ENCODE measurements around the gene FANCG. TPM values are rescaled to one million over a fixed set of nuclear protein-coding genes. Genes with fewer than 3 reads are reported as not detected.

Gene FANCG
- 100 to 1,000 TPM; 109 to 118 TPM for total RNA-seq

DNA sequence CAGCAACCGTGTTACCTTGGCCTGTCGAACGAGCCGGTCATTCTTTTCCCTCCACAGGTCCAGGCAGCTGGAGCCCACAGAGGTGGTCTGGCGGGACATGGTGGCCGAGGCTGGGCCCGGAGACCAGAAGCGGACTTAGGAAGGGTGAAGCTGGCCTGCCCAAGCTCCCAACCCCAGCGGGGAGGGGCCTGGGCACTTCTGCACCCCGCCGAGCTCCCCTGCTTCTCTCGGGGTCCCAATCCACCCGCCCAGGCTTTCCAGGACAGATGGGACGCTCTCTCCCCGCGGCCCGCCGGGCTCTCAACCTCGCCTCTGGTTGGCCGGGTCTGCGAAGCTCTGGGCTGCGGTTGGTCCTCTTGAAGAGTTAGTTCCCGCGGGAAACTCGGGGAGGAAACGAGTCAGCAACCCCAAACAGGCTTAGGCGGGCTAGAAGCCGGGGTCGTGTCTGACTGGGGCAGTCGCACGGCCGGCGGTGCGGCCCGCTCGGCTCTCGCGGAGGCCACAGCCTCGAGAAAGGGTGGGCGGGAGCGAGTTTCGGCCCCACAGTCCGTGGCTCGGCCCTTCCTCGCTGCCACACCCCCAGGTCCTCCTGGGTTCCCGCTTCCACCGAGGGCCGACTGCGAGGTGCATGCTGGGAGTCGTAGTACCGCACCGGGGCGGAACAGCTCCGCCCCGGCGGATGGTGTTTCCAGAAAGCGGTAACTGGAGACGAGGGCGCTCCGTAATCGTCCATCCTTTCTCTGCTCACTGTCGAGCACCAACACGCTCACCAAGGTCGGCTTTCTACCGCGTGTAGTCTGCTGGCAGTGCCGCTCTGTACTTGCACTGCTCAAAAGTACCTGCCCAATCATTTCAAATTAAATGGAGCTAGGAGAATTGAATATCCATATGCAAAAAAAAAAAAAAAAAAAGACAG lies at the start of gene FANCG:
Gene FANCG, minus strand, starts transcription at position 517 of the 916 bp plus-strand sequence. Its CDS starts 418 bp downstream, at position 99.
- peak; percentile 92 for DNase-seq
- intact Hi-C loops (cut with micrococcal nuclease): loop anchor here (1.0 to 10.0 kb wide), 6 partner anchors 7 to 755 kb away; partner anchors contain the start of genes DNAJB5, KIF24, NUDT2 and PIGO
- H3K36me3 Mint-ChIP-seq (ENCODE audit: low read depth): peaks cover 25% of the 10 kb centered on the region
- peaks cover 19% of the 10 kb centered on the region for H3K4me1 Mint-ChIP-seq (ENCODE audit: low read depth)
- H3K4me3 Mint-ChIP-seq: peak within 1 kb of the TSS; percentile 94
- CTCF ChIA-PET: interaction anchor here (0.6 to 4.2 kb wide), 11 partner anchors 8 to 180 kb away, joined by 3 to 37 read pairs (median 5); partner anchors contain the start of genes ATOSB and PIGO
- no peaks in the 10 kb centered on the region for H3K27me3 Mint-ChIP-seq (ENCODE audit: low read depth)
- H3K27ac Mint-ChIP-seq: peak within 1 kb of the TSS; percentile 98
- no peaks in the 10 kb centered on the region for H3K9me3 Mint-ChIP-seq

DNA sequence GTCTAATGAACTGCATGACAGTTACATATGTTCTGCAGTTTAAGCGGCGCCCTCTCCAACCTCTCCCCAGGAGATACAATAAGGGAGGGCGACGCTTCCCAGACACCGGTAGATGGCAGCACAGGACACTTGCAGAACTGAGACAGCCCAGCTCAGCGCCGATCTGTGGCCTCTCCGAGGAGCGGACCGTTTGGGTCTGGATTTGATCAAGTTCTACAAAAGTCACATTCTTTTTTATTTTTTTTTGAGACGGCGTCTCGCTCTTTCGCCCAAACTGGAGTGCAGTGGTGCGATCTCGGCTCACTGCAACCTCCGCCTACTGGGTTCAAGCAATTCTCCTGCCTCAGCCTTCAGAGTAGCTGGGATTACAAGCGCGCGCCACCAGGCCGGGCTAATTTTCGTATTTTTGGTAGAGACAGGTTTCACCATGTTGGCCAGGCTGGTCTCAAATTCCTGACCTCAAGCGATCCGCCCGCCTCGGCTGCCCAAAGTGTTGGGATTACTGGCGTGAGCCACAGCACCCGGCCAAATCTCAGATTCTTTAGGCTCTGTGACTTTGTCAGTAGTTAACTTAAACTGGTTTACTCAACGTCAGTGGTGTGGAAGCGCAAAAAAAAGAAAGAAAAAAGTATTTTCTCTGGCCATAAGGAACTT lies 37.3 kb upstream of the FANCG start:
- DNase-seq: peak; percentile 94
- H3K27me3 Mint-ChIP-seq (ENCODE audit: low read depth): no peaks in the 10 kb centered on the region
- peaks cover 38% of the 10 kb centered on the region for H3K4me1 Mint-ChIP-seq (ENCODE audit: low read depth)
- H3K36me3 Mint-ChIP-seq (ENCODE audit: low read depth): no peaks in the 10 kb centered on the region
- peak overlapping the region; percentile 80 for H3K27ac Mint-ChIP-seq
- H3K9me3 Mint-ChIP-seq: no peaks in the 10 kb centered on the region
- intact Hi-C loops (cut with micrococcal nuclease): loop anchor here (1.0 to 5.0 kb wide), 13 partner anchors 14 to 737 kb away; partner anchors contain the start of genes FAM221B, GBA2, RGP1 and STOML2
- peak overlapping the region; percentile 89 for H3K4me3 Mint-ChIP-seq
- CTCF ChIA-PET: interaction anchor here (0.6 to 3.0 kb wide), 23 partner anchors 10 to 724 kb away, joined by 3 to 21 read pairs (median 4); partner anchors contain the start of genes FANCG and UNC13B

DNA sequence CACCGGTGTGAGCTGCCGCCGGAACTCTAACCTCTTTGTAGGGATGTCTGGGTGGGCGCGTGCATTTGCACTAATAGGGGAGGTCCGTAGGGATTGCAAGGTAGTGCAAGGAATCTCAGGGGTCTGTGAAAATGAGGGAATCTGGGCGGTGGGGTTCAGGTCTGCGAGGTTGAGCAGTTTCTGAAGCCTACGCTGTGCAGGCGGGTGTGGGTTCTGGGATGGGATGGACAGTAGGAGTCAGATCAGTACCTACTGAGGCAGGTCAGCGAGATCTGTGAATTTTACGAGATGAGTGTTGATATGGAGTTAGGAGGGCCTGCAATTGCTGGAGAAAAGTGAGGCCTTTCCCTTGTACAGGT lies 36.8 kb upstream of the FANCG start:
- H3K27ac Mint-ChIP-seq: peak overlapping the region; percentile 80
- peaks cover 43% of the 10 kb centered on the region for H3K4me1 Mint-ChIP-seq (ENCODE audit: low read depth)
- no peaks in the 10 kb centered on the region for H3K27me3 Mint-ChIP-seq (ENCODE audit: low read depth)
- H3K36me3 Mint-ChIP-seq (ENCODE audit: low read depth): no peaks in the 10 kb centered on the region
- no peak for DNase-seq
- peak overlapping the region; percentile 89 for H3K4me3 Mint-ChIP-seq
- CTCF ChIA-PET: interaction anchor here (0.6 to 3.0 kb wide), 15 partner anchors 10 to 725 kb away, joined by 3 to 21 read pairs (median 4); partner anchors contain the start of gene FANCG
- H3K9me3 Mint-ChIP-seq: no peaks in the 10 kb centered on the region
- intact Hi-C loops (cut with micrococcal nuclease): loop anchor here (1.0 to 5.0 kb wide), 13 partner anchors 14 to 736 kb away; partner anchors contain the start of genes FAM221B, GBA2, RGP1 and STOML2

GRCh38 chr9:35115680-35116538 lies 36.2 kb upstream of the FANCG start, which contains the start of gene ATOSB:
Gene ATOSB (minus strand): TSS chr9:35115862. CDS start chr9:35108274, 7,588 bp downstream.
- peak within 1 kb of the TSS; percentile 89 for H3K4me3 Mint-ChIP-seq
- CTCF ChIA-PET: interaction anchor here (0.7 to 3.0 kb wide), 9 partner anchors 12 to 564 kb away, joined by 3 to 21 read pairs (median 8); partner anchors contain the start of genes FANCG and STOML2
- peak; percentile 93 for DNase-seq
- intact Hi-C loops (cut with micrococcal nuclease): loop anchor here (1.0 to 5.0 kb wide), 15 partner anchors 13 to 736 kb away; partner anchors contain the start of genes CREB3, DNAJB5, FAM221B and GBA2
- no peaks in the 10 kb centered on the region for H3K27me3 Mint-ChIP-seq (ENCODE audit: low read depth)
- no peaks in the 10 kb centered on the region for H3K36me3 Mint-ChIP-seq (ENCODE audit: low read depth)
- H3K4me1 Mint-ChIP-seq (ENCODE audit: low read depth): peaks cover 46% of the 10 kb centered on the region
- peak within 1 kb of the TSS; percentile 80 for H3K27ac Mint-ChIP-seq
- no peaks in the 10 kb centered on the region for H3K9me3 Mint-ChIP-seq

GRCh38 chr9:35114840-35115628 lies 35.3 kb upstream of the FANCG start:
- no peaks in the 10 kb centered on the region for H3K27me3 Mint-ChIP-seq (ENCODE audit: low read depth)
- H3K4me3 Mint-ChIP-seq: peak overlapping the region; percentile 89
- CTCF ChIA-PET: interaction anchor here (0.7 to 3.0 kb wide), 10 partner anchors 12 to 489 kb away, joined by 3 to 21 read pairs (median 3); partner anchors contain the start of genes FANCG and STOML2
- peak; percentile 58 for DNase-seq
- intact Hi-C loops (cut with micrococcal nuclease): loop anchor here (1.0 to 5.0 kb wide), 6 partner anchors 126 to 712 kb away; partner anchors contain the start of genes CREB3, DNAI1, DNAJB5 and FAM219A
- no peaks in the 10 kb centered on the region for H3K36me3 Mint-ChIP-seq (ENCODE audit: low read depth)
- peaks cover 49% of the 10 kb centered on the region for H3K4me1 Mint-ChIP-seq (ENCODE audit: low read depth)
- no peaks in the 10 kb centered on the region for H3K9me3 Mint-ChIP-seq
- H3K27ac Mint-ChIP-seq: peak overlapping the region; percentile 80

GRCh38 chr9:35114113-35114839 lies 34.5 kb upstream of the FANCG start:
- H3K27me3 Mint-ChIP-seq (ENCODE audit: low read depth): no peaks in the 10 kb centered on the region
- peak overlapping the region; percentile 80 for H3K27ac Mint-ChIP-seq
- CTCF ChIA-PET: interaction anchor here (0.6 to 2.5 kb wide), 9 partner anchors 11 to 617 kb away, joined by 3 to 10 read pairs (median 3); partner anchors contain the start of genes PIGO and STOML2
- H3K4me1 Mint-ChIP-seq (ENCODE audit: low read depth): peaks cover 49% of the 10 kb centered on the region
- no peaks in the 10 kb centered on the region for H3K36me3 Mint-ChIP-seq (ENCODE audit: low read depth)
- peak; percentile 86 for DNase-seq
- intact Hi-C loops (cut with micrococcal nuclease): loop anchor here (2.0 to 5.0 kb wide), 3 partner anchors 412 to 657 kb away; partner anchors contain the start of genes CREB3, DNAI1, FAM219A and TLN1
- peak overlapping the region; percentile 89 for H3K4me3 Mint-ChIP-seq
- no peaks in the 10 kb centered on the region for H3K9me3 Mint-ChIP-seq

DNA sequence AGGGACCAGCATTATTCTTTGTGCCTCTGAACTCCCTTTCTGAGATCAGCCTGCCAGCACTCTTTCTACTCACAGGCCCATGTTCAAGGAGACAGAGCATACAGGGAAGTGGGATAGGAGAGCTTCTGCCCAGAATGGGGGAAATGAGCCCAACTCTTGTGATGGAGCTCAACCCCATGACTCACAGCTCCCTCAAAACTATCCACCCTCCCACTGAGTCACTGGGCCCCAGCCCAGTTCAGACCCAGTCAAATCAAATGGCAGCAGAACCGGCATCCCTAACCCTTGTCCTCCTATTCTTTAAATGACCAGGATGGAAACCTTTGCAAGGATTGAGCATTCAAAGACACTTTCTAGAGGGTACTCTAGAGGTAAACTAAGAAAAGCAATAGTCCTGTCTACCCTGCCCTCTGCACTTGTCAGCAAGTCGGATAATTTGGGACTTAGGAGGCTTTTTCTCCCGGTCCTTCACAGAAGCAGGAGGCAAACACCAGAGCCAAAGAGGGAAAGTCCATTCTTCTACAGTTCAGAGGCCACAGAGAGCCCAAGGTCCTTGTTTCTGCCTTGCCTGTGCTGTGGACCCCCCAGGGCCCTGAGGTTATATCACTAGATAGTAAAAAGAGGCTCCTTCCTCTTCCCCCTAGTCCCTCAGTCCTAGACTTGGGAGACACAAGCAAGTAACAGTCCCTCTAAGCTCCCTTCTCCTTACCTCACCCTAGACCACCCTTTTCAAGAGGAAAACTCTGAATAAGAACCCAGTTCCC lies 32.7 kb upstream of the FANCG start:
- H3K27me3 Mint-ChIP-seq (ENCODE audit: low read depth): no peaks in the 10 kb centered on the region
- CTCF ChIA-PET: interaction anchor here (0.7 to 2.5 kb wide), 5 partner anchors 16 to 364 kb away, joined by 3 to 7 read pairs (median 4); partner anchors contain the start of gene PIGO
- DNase-seq: peak; percentile 37
- H3K9me3 Mint-ChIP-seq: no peaks in the 10 kb centered on the region
- H3K36me3 Mint-ChIP-seq (ENCODE audit: low read depth): no peaks in the 10 kb centered on the region
- H3K4me1 Mint-ChIP-seq (ENCODE audit: low read depth): peaks cover 49% of the 10 kb centered on the region
- peak overlapping the region; percentile 88 for H3K27ac Mint-ChIP-seq
- peak overlapping the region; percentile 56 for H3K4me3 Mint-ChIP-seq
- intact Hi-C loops (cut with micrococcal nuclease): loop anchor here (1.0 to 5.0 kb wide), 3 partner anchors 410 to 655 kb away; partner anchors contain the start of genes DNAI1 and FAM219A

GRCh38 chr9:35111001-35111933 lies 31.5 kb upstream of the FANCG start:
- intact Hi-C loops (cut with micrococcal nuclease): loop anchor here (1.0 to 5.0 kb wide), 10 partner anchors 15 to 1080 kb away; partner anchors contain the start of genes CLTA, DNAI1, DNAJB5 and FAM219A
- H3K4me3 Mint-ChIP-seq: peak overlapping the region; percentile 56
- H3K27me3 Mint-ChIP-seq (ENCODE audit: low read depth): no peaks in the 10 kb centered on the region
- DNase-seq: peak; percentile 97
- peaks cover 44% of the 10 kb centered on the region for H3K4me1 Mint-ChIP-seq (ENCODE audit: low read depth)
- no peaks in the 10 kb centered on the region for H3K36me3 Mint-ChIP-seq (ENCODE audit: low read depth)
- peak overlapping the region; percentile 88 for H3K27ac Mint-ChIP-seq
- CTCF ChIA-PET: interaction anchor here (0.7 to 2.5 kb wide), 6 partner anchors 15 to 365 kb away, joined by 3 to 7 read pairs (median 4); partner anchors contain the start of gene PIGO
- H3K9me3 Mint-ChIP-seq: no peaks in the 10 kb centered on the region

All from activated naive CD4-positive, alpha-beta T cell treated with anti-CD3 and anti-CD28 coated beads for 36 hours (primary cell).